ENCODE measurements around the gene TTC34. TPM values are rescaled to one million over a fixed set of nuclear protein-coding genes. Genes with fewer than 3 reads are reported as not detected.

TTC34 gene
- total RNA-seq, 1 experiment from 2014 or later, result 0.92 TPM

GRCh38 chr1:2633366-2633935 lies 168.0 kb downstream of the TTC34 start:
- H4K5ac ChIP-seq (ENCODE audit: insufficient read length, low read depth, low read length), result no peak overlapping the region
- WGBS (ENCODE audit: extremely low coverage, insufficient read length, low lambda C conversion rate), result no CpG with 5 or more reads among the region's 12 CpGs
- no peak overlapping the region for H4K91ac ChIP-seq (ENCODE audit: insufficient read length, low read depth, low read length)
- H3K4me1 ChIP-seq (ENCODE audit: insufficient read depth, low read length), result no peaks in the 10 kb centered on the region
- H3K79me2 ChIP-seq (ENCODE audit: insufficient read depth, low read length), result no peaks in the 10 kb centered on the region
- H2AFZ ChIP-seq (ENCODE audit: low read length), result no peak overlapping the region
- peaks cover 24 to 31% of the 10 kb centered on the region in 2 experiments for H3K9me3 Mint-ChIP-seq
- TF ChIP-seq CTCF (conservative IDR thresholded peaks at IDR 0.05), result no peak
- H3K56ac ChIP-seq (ENCODE audit: insufficient read length, low read depth, low read length), result no peak overlapping the region
- H2BK15ac ChIP-seq (ENCODE audit: low read depth, low read length), result no peak overlapping the region
- no peak overlapping the region for H3K4me2 ChIP-seq (ENCODE audit: insufficient read depth, insufficient read length, low read length)
- no peak overlapping the region for H4K8ac ChIP-seq (replicated peaks; ENCODE audit: insufficient read length, low read depth, low read length)
- H3K23ac ChIP-seq (ENCODE audit: insufficient read length, low read depth, low read length), result no peak overlapping the region
- H3K9ac ChIP-seq (ENCODE audit: extremely low read depth, insufficient read length, low read length), result no peak overlapping the region
- peaks cover 7 to 13% (median 13%) of the 10 kb centered on the region in 3 experiments for H3K36me3 Mint-ChIP-seq (ENCODE audit: insufficient read depth in 1 of 3, low read depth in 3 of 3)
- H3K79me1 ChIP-seq (ENCODE audit: insufficient read depth, low read depth, low read length, poor library complexity, severe bottlenecking), result no peaks in the 10 kb centered on the region
- peaks cover 2% of the 10 kb centered on the region for H4K20me1 ChIP-seq (ENCODE audit: control insufficient read depth, insufficient read depth, insufficient read length)
- no peak overlapping the region for H3T11ph ChIP-seq (ENCODE audit: low read length)
- H2BK120ac ChIP-seq (ENCODE audit: low read depth, low read length, poor library complexity, severe bottlenecking), result no peak overlapping the region
- H2BK20ac ChIP-seq (ENCODE audit: low read depth, low read length, poor library complexity, severe bottlenecking), result no peak overlapping the region
- H3K4ac ChIP-seq (ENCODE audit: low read depth, low read length), result no peak overlapping the region
- H3K14ac ChIP-seq (ENCODE audit: insufficient read depth, low read length), result no peak overlapping the region
- H3K27me3 Mint-ChIP-seq (ENCODE audit: low read depth), result peaks cover 66% of the 10 kb centered on the region
- H3K18ac ChIP-seq (ENCODE audit: insufficient read length, low read depth, low read length), result no peak overlapping the region
- H3K4me1 Mint-ChIP-seq, result peaks cover 14 to 32% of the 10 kb centered on the region in 2 experiments
- H2BK5ac ChIP-seq (ENCODE audit: insufficient read length, low read length), result no peak overlapping the region
- H2AK5ac ChIP-seq (ENCODE audit: insufficient read length, low read length), result no peak overlapping the region
- no peak overlapping the region for H3K27ac ChIP-seq (ENCODE audit: insufficient read length, low read depth, low read length)
- peaks cover 11% of the 10 kb centered on the region; the same call in 1 of the 2 replicates for H3K27me3 ChIP-seq (ENCODE audit: insufficient read depth, low read length)
- no peak overlapping the region for H3K4me3 Mint-ChIP-seq
- H3K27ac Mint-ChIP-seq, result no peak overlapping the region
- peaks cover 3% of the 10 kb centered on the region for H3K23me2 ChIP-seq (ENCODE audit: insufficient read length, low read depth, low read length, poor library complexity, severe bottlenecking)
- peaks cover 6% of the 10 kb centered on the region for H3K9me3 ChIP-seq (ENCODE audit: control insufficient read depth, low read depth, low read length)
- no peak overlapping the region for H2BK12ac ChIP-seq (ENCODE audit: insufficient read length, low read depth, low read length)
- no peak for DNase-seq

All from H9 (cell line).